CD4-positive, alpha-beta T cell treated with Interleukin-17A for 4 hours (primary cell): ENCODE data around the gene SPATA2.

Source experiments
- DNase-seq: peaks from one replicate; pipeline ENCODE4 v3.0.0-alpha.2; 2020; ENCODE audit warnings: mixed read lengths

Gene SPATA2

DNA sequence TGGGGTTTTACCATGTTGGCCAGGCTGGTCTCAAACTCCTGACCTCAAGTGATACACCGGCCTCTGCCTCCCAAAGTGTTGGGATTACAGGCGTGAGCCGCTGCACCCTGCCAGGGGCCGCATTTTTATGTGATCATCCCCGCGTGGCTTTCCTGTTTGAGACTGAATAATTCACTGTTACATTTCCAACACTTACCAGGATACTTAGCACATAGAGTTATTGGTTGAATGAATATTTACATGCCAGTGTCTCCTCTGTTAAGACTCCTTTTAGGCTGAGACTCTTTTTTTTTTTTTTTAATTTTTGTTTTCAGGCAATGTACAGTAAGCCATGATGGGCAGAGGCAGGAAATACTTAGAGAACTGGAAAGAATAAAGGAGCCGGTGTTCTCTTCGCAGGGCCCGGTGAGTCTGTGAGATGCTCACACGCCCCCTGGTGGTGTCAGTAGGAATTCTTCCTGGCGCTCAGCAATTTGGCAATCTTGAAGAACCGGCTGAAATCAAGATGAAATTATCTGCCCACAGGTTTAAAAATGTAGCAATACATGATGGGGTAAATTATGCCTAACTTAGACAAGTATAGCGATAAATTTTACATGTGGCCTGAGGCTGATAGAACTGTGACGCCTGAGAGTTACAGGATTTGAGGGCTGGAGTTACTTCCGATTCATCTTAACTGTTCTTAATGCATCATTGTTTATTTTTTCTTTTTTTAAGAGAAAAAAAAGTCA is 13.2 kb upstream of the SPATA2 start:
- peak; percentile 87 for DNase-seq

DNA sequence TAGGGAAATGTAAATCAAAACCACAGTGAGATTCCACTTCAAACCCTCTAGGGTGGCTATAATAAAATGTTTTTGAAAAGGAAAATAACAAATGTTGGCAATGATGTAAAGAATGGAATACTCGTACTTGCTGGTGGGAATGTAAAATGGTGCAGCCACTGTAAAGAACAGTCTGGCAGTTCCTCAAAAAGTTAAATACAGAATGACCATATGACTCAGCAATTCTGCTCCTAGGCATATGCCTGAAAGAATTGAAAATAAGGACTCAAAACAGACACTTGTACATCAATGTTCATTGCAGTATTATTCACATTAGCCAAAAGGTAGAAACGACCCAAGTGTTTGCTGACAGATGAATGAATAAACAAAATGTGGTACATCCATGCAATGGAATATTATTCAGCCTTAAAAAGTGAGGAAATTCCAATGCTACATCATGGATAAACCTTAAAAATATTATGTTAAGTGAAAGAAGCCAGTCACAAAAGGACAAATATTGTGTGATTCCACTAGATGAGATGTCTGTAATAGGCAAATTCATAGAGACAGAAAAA is 10.6 kb upstream of the SPATA2 start:
- no peak for DNase-seq

DNA sequence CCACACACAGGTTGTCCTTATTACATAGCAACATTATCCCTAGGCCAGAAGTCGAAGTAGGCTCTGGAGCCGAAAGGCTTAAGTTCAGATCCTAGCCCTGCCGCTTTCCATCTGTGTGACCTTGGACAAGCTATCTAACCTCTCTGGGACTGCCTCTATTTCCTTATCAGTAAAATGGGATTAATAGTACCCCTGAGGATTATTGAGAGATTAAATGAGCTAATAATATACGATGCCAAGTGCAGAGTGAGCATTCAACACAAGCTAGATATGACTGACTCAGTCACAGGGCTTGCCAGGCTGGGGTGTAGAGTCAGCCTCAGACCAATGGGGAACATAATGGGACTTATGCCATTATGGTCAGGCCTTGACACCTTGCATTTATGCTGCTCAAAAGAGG is 8.9 kb upstream of the SPATA2 start:
- no peak for DNase-seq

DNA sequence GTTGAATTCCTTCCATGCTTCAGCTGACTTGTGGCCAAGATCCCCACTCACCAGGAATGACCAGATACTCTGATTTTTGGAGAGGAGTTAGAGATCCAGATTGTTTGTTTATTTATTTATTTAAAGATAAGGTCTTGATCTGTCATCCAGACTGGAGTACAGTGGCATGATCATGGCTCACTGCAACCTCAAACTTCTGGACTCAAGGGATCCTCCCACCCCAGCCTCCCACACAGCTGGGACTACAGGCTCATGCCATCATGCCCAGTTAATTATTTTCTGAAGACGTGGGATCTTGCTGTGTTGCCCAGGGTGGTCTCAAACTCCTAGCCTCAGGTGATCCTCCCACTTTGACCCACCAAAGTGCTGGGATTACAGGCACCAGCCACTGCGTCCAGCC is 4.1 kb upstream of the SPATA2 start:
- no peak for DNase-seq

DNA sequence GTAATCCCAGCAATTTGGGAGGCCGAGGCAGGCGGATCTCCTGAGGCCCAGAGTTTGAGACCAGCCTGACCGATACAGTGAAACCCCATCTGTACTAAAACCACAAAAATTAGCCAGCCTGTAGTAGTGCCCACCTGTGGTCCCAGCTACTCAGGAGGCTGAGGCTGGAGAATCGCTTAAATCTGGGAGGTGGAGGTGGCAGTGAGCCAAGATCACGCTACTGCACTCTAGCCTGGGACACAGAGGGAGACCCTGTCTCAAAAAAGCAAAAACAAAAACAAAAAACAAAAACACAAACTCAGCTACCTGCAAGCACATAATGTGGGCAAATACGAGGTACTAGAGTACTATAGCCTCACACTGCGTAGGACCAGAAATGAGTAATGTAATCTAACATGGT is 3.7 kb upstream of the SPATA2 start:
- DNase-seq: no peak

DNA sequence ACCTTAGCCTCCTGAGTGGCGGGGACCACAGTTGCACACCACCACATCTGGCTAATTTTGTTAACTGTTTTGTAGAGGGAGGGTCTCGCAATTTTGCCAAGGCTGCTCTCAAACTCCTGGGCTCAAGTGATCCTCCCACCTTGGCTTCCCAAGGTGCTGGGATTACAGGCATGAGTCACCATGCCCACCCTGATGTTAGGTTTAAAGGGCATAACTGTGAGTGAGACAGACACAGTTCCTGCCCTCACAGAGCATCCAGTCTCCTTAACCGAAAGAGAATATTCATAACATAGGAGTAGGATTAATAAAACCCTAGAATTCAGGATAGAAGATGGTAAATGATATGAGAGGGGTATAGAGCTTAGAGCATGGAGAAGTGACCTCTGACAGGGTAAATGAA is 3.1 kb upstream of the SPATA2 start:
- no peak for DNase-seq

DNA sequence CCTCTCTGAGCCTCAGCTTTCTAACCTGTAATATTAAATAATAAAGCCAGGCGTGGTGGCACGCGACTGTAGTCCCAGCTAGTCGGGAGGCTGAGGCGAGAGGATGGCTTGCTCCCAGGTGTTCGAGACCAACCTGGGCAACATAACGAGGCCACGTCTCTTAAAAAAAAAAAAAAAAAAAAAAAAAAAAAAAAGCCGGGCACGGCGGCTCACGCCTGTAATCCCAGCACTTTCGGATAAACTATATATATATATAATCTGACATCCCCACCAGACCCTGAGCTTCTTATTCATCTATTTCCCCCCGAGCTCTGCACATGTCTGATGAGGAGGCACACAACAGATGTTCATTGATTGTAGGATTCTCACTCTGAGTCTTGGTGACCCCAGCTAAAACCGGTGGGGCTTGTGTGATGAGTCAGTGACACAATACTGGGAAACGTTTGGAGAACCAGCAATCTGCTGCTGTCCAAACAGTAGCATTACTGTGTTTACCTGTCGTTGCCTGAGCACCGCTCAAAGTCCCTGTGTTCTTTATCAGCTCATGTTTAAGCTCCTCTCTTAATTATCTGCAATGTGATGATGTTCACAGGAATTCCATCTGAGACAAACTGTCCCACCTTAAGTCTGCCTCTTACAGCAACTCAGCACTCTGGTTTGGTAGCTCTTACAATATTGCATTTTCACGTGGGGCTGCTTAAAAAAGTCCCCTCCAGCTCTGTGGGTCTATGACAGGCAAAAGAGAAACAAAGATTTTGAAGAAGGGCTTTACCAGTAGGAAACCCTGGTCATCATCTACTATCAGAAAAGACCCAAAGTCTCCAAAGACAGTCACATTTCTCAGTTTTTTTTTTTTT is 1.0 kb upstream of the SPATA2 start:
- no peak for DNase-seq

DNA sequence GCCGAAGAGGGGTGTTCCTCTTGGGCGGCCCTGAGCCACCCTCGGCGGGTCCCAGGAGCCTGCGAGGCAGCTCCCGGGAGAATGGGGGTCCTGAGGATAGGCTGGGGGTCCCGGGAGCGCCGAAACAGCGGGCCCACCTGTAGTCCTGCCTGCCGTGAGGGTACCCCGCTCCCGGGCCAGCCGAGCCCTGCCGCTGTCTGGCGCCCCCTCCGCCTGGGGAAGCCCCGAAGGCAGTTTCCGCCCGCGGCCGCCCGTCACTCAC is 280 bp downstream of the SPATA2 start:
- no peak for DNase-seq

DNA sequence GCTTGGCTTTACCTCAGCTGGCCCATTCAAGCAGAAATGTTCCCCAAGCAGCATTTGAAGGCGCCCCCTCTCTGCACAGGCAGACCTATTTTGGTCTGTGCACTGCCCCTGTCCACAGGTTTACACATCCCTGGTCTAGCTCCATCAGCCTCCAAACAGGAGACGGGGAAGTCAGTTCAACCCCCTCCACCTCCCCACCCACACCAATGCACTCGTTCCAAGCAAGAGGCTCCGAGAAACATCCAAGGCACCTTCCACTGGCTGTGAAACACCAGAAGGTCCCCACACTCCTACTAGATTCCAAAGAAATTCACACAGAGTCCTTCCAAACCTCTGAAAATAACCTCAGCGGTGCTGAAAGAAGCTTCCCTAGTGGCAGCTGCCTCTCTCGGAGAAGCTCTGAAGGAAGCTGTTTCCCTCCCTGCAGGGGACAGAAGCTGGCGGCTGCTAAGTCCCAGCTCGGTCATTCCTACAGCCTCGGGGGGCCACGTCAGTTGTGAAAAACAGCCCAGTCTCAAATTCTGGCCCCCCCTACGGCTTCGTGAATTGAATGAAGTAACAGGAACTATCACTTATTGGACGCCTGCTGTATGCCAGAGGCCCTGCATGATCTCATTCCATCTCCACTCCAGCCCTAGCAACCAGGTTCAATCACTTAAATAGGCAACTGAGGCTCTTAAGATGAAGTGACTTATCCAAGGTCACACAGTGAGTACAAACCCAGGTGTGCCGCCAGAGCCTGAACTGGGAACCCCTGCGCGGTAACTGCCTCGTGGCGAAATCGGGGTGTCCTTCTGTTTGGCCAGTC is 815 bp downstream of the SPATA2 start:
- peak; percentile 12 for DNase-seq

DNA sequence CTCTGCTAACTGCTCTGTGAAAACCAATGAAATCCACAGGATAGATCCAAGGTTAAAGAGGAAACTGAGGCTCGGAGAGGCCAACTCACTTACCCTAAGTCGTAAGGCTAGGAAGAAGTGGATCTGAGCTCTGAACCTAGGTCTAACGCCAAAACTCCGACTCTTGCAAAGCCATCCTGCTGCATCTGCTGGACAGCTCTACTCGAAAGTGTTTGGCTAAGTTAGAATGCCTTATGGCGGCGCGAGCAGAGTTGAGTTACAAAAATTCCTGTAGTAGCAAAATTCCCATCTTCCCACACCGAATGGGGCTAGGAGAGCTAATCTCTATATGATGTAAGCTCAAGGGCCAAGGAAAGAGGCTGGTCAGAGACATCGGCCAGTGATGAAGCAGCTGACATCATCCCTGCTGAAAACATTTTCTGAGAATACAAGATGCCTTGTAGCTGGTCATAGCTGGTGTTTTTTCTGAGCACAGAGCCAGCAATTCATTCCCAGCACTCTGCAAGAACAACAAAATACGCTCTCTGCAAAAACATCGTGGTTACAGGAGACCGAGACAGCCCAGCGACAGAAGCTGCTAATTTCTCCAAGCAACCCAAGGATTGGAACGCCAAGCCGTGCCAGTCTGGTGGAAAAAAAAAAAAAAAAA is 1.8 kb downstream of the SPATA2 start:
- no peak for DNase-seq

DNA sequence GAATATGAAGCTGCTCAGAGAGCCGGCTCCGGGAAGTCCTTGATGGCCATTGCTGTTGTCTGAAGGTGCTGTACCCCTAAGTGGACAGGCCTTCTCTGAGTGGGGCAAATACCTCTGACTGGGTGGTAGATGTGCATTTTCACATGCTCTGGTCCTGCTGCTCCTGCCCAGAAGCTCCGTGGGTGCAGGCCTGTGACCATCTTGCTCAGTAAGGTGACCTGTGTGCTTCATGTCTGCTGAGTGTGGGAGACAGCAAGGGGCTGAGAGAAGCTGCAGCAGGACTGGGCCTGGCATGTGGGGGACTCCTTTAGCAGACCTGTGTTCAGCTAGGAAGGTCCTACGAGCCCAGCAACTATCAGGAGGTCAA is 5.0 kb downstream of the SPATA2 start:
- no peak for DNase-seq

DNA sequence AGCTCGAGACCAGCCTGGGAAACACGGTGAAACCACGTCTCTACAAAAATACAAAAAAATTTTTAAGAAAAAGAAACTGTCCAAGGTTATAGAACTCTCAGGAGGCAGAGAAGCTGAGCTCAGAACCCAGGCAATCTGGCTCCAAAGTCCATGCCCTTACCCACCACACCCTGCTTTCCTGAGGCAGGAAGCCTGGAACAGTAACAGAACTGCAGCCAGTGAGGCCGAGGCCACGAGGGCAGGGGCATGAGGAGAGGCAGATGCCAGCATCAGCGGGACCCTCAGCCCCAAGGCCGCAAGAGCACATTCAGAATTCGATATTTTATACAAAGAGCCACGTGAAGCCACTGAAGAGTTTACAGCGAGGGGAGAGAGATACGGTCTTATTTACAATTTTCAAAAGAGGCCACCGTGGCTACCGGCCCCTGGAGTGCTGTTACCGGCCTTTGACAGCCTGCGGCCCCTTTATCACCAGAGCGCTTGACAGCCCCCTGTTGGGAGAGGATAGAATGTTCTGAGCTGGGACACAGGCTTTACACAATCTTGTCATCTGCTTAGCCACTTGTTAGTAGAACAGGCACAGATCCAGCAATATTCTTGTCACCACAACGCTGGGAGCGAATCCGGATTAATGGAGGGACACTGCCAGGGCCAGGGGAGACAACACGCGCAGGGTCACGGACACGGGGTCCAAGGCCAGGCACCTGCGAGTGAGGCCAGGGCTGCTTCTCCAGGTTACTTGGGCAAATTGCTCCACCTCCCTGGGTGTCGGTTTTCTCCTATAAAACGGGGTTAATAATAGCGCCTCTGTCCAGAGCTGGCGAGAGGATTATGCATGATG is 5.6 kb downstream of the SPATA2 start:
- DNase-seq: no peak

DNA sequence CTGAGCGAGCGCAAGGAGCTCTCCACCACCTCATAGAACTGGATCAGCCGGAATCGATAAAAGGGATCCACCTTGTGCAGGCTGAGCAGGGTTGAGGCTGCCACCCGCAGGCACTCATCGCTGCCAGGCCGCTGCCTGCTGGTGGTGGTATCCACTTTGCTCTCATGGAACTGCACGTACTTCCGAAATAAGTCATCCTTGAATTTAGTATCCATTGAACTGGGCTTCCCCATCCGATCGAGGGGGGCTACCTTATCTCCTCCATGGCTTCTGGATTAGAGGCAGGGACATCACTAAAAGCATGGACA is 7.1 kb downstream of the SPATA2 start:
- DNase-seq: no peak

DNA sequence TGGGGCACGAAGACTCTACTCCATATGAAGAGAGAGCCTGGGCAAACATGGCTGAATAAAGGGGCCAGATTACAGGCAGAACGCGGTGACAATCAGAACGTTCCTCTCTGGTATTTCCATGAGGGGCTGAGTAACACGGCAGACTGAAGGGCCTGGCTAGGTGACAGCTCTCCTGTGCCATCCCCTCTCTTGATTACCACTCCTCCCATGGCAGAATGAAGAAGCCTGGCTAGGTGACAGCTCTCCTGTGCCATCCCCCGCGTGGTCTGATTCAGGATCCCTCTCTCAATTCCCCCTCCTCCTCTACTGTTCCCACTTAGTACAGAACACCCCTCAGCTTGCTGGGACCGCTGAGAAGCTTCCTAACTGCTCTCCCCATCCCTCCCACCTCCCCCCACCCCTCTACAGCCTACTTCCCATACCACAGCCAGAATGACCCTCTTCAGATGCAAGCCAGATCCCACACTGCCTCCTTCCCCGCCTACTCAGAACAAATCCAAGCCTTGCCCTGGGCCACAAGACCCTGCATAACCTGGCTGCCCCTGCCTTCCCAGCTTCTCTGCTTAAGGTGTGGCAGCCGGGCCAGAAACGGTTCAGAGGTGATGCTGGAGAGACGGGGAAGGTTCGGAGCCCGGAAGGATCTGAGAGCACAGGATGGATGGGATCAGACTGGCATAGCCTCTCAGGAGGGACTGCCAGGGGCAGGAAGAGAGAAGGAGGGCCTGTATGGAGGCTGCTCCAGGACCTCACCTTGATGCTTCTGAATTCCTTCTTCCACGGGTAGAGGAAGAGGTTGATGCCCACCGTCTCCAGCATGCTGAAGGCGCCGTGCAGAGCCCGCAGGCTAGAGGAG is 7.7 kb downstream of the SPATA2 start:
- no peak for DNase-seq

DNA sequence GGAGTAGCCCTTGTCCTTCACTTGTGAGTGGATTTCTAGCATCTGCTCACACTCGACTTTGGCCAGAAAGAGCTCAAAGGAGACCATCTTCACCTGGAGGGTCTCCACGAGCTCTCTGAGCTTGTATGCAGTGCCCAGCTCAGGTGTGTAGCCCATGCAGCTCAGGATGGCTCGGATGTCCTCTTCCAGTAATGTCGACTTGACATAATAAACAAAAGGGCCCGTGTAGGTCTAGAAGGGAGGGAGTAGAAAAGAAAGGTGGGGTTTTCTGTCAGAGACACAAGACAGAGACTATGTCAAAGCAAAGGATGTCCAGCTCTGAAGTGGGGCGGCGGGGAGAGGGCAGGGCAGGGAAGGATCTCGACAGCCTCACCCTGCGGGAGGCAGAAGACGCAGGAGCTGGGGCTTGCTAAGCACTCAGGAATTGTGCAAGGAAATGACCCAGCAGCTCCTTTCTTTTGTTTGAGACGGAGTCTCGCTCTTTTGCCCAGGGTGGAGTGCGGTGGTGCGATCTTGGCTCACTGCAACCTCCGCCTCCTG is 8.6 kb downstream of the SPATA2 start:
- DNase-seq: no peak

DNA sequence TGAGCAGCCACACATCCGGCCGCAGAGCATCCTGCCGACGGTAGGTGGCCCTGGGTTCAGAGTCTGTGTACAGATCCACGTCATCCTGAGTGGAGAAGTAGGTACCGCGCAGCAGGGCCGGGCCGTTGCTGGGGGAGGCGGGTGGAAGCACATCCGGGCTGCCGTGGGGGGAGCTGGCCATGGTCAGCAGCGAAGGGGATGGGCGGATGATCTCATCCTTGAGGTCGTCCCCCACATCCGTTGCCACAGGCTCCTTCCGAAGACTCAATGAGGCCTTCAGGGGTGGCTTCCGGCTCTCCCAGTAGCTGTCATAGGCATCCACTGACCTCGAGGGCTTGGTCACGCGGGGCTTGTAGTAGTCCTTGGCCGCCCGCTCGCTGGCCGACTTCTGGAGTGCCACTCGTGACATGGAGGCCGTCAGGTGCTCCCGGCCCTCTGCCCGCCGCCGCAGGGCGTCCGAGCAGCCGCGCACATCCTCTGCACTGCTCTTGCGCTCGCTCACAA is 9.2 kb downstream of the SPATA2 start:
- DNase-seq: no peak

DNA sequence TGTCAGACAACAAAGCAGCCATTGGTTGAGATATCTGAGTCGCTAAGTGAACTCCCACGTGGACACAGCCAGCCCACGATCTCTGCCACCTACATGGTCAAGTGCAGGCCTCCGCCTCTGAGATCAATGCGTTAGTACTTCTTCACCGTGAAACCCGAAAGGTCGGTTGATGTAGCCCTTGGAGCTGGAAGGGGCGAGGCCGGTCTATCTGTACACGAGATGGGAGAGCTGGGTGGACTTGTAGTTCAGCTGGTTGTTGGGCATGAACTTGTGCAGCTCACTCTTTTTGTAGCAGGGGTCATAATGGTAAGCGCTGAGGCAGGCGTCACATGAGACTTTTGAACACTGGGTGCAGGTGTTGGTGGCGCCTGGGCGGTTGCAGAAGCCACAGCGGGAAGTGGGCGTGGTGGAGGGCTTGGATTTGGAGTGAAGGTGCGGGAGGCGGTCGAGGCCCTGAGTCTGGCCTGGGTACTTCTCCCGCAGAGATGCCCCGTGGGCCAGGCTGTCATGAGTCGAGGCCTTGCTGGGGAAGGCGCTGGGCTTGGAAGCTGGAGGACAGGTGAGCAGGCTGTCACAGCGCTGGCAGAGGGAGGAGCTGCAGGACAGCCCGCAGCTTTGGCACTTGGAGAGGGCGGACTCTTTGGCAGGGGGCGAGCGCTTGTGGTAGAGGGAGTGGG is 9.8 kb downstream of the SPATA2 start:
- DNase-seq: no peak

DNA sequence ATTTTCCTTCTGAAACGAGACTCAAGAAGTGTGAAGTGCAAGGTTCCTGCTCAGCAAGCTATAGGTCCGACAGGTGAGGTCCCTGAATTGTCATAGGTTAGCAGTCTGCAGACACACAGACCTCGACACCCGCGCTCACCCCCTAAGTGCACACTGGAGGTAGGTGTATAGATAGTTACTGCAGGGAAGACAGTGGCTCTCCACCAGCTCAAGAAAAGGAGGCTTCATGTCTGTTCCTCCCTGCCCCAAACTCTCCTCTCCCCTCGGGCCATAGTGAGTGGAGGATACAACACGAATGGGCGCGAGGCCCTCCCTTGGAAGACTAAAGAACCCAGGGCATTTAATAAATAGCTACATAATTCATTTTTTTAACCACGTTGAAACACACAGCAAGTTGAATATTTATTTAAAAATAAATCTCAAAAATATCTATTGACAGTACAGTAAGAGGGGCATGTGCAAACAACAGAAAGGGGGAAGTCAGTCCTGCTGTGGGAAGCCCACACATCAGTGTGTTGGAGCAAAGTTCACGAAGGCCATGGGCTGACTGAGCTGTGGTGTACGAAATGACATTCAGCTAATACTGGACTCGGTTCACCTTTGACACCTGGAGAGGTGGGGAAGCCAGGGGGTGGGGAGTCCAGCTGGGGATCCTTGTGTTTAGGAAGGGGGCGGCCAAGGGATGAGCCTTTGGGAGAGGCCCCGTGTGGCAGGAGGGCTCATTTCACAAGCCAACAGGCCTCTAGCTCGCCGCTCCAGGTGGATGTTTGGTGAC is 10.7 kb downstream of the SPATA2 start:
- no peak for DNase-seq

DNA sequence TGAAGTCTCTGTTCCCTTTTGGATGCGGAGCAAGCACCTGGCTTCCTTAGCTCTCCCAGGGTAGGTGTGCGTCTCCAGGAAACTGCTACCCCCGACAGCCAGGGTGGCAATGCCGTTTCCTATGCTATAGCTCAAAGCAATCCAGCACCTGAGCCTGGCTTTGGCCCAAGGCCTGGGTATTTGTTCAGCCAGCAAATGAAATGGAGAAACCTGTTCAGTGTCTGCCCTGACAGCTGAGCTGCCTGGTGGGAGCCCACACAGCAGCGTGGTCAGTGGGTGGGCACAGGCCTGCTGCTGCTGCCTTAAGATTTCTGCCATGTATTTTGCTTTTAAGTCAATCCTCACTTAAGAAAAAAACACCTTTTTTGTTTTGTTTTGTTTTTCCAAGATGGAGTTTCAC is 13.7 kb downstream of the SPATA2 start:
- no peak for DNase-seq
